ENCODE results near the gene ADAMTS17.

The ADAMTS17 gene

GRCh38 chr15:100011235-100011634 is 330.5 kb downstream of the ADAMTS17 start:
- no peak overlapping the region for H3K27ac ChIP-seq
- no peak for DNase-seq (ENCODE audit: low read depth, low spot score)

GRCh38 chr15:100009372-100009771 is 332.4 kb downstream of the ADAMTS17 start:
- H3K27ac ChIP-seq, result no peak overlapping the region
- no peak for DNase-seq (ENCODE audit: low read depth, low spot score)

GRCh38 chr15:100008258-100008657 is 333.5 kb downstream of the ADAMTS17 start:
- H3K27ac ChIP-seq, result no peak overlapping the region
- no peak for DNase-seq (ENCODE audit: low read depth, low spot score)

- no peak overlapping the region for H3K27ac ChIP-seq
- no peak for DNase-seq (ENCODE audit: low read depth, low spot score)
These were observed 334.2 kb downstream of the ADAMTS17 start for GRCh38 chr15:100007609-100008008.

- no peak overlapping the region for H3K27ac ChIP-seq
These were observed 336.1 kb downstream of the ADAMTS17 start for GRCh38 chr15:100005715-100006114.

GRCh38 chr15:100005013-100005412 is 336.8 kb downstream of the ADAMTS17 start:
- H3K27ac ChIP-seq, result no peak overlapping the region
- no peak for DNase-seq (ENCODE audit: low read depth, low spot score)

More at GRCh38 chr15:100005715-100006114, 336.1 kb downstream of the ADAMTS17 start:
- DNase-seq (ENCODE audit: low read depth, low spot score), result no peak

GRCh38 chr15:100002787-100003536 is 338.8 kb downstream of the ADAMTS17 start:
- no peak for DNase-seq (ENCODE audit: low read depth, low spot score)
- no peak overlapping the region for H3K27ac ChIP-seq

GRCh38 chr15:100002086-100002620 is 339.6 kb downstream of the ADAMTS17 start:
- no peak for DNase-seq (ENCODE audit: low read depth, low spot score)
- no peak overlapping the region for H3K27ac ChIP-seq

GRCh38 chr15:100001405-100001804 is 340.4 kb downstream of the ADAMTS17 start:
- H3K27ac ChIP-seq, result no peak overlapping the region
- no peak for DNase-seq (ENCODE audit: low read depth, low spot score)

- H3K27ac ChIP-seq, result peak overlapping the region; percentile 56
- no peak for DNase-seq (ENCODE audit: low read depth, low spot score)
These were observed 342.3 kb downstream of the ADAMTS17 start for GRCh38 chr15:99999282-100000070.

- DNase-seq (ENCODE audit: low read depth, low spot score), result peak; percentile 71
- peak overlapping the region; percentile 56 for H3K27ac ChIP-seq
These were observed 343.1 kb downstream of the ADAMTS17 start for GRCh38 chr15:99998661-99999101.

GRCh38 chr15:99997112-99997651 is 344.6 kb downstream of the ADAMTS17 start:
- no peak overlapping the region for H3K27ac ChIP-seq
- no peak for DNase-seq (ENCODE audit: low read depth, low spot score)

GRCh38 chr15:99996660-99997059 is 345.1 kb downstream of the ADAMTS17 start:
- H3K27ac ChIP-seq, result no peak overlapping the region
- DNase-seq (ENCODE audit: low read depth, low spot score), result no peak

- H3K27ac ChIP-seq, result no peak overlapping the region
- no peak for DNase-seq (ENCODE audit: low read depth, low spot score)
These were observed 346.2 kb downstream of the ADAMTS17 start for GRCh38 chr15:99995543-99995942.

GRCh38 chr15:99994849-99995248 is 346.9 kb downstream of the ADAMTS17 start:
- no peak overlapping the region for H3K27ac ChIP-seq
- no peak for DNase-seq (ENCODE audit: low read depth, low spot score)

GRCh38 chr15:99993681-99994131 is 348.1 kb downstream of the ADAMTS17 start:
- H3K27ac ChIP-seq, result no peak overlapping the region
- DNase-seq (ENCODE audit: low read depth, low spot score), result no peak

GRCh38 chr15:99993262-99993661 is 348.5 kb downstream of the ADAMTS17 start:
- no peak overlapping the region for H3K27ac ChIP-seq
- no peak for DNase-seq (ENCODE audit: low read depth, low spot score)

- no peak for DNase-seq (ENCODE audit: low read depth, low spot score)
- H3K27ac ChIP-seq, result no peak overlapping the region
These were observed 349.1 kb downstream of the ADAMTS17 start for GRCh38 chr15:99992611-99993231.

- DNase-seq (ENCODE audit: low read depth, low spot score), result no peak
These were observed 352.7 kb downstream of the ADAMTS17 start for GRCh38 chr15:99989095-99989494.

GRCh38 chr15:99987701-99988100 is 354.1 kb downstream of the ADAMTS17 start:
- DNase-seq (ENCODE audit: low read depth, low spot score), result no peak
- no peak overlapping the region for H3K27ac ChIP-seq

More at GRCh38 chr15:99989095-99989494, 352.7 kb downstream of the ADAMTS17 start:
- H3K27ac ChIP-seq, result no peak overlapping the region

Measured in epithelial cell of prostate (primary cell).